H9 (cell line): Measurements from ENCODE around the gene CLDN20. TPM values are rescaled to one million over a fixed set of nuclear protein-coding genes. Genes with fewer than 3 reads are reported as not detected.

Source experiments
- DNase-seq: peaks from one replicate; pipeline ENCODE4 v3.0.0-alpha.2; 2017
- H2AFZ ChIP-seq: one replicate; pipeline ENCODE4 v1.6.1; 2013; ENCODE audit warnings: mild to moderate bottlenecking, low read length, control low read depth, moderate library complexity
- H2AK5ac ChIP-seq: 2 replicates; pipeline ENCODE4 v1.6.1; 2013; ENCODE audit warnings: low read length, control low read depth, mixed read lengths; ENCODE audit not compliant: insufficient read length
- H2BK120ac ChIP-seq: one replicate; pipeline ENCODE4 v1.6.1; 2013; ENCODE audit warnings: low read depth, mild to moderate bottlenecking, low read length, control low read depth, inconsistent platforms; ENCODE audit not compliant: poor library complexity, severe bottlenecking
- H2BK12ac ChIP-seq: 2 replicates; pipeline ENCODE4 v1.6.1; 2013; ENCODE audit warnings: low read length, control low read depth, mixed read lengths, low read depth; ENCODE audit not compliant: insufficient read length
- H2BK15ac ChIP-seq: 2 replicates; pipeline ENCODE4 v1.6.1; 2013; ENCODE audit warnings: low read depth, low read length, control low read depth
- H2BK20ac ChIP-seq: one replicate; pipeline ENCODE4 v1.6.1; 2013; ENCODE audit warnings: low read depth, mild to moderate bottlenecking, low read length, control low read depth, inconsistent platforms; ENCODE audit not compliant: poor library complexity, severe bottlenecking
- H2BK5ac ChIP-seq: 2 replicates; pipeline ENCODE4 v1.6.1; 2013; ENCODE audit warnings: low read length, control low read depth, mixed read lengths; ENCODE audit not compliant: insufficient read length
- H3K14ac ChIP-seq: 2 replicates; pipeline ENCODE4 v1.6.1; 2013; ENCODE audit warnings: low read length, control low read depth; ENCODE audit not compliant: insufficient read depth
- H3K18ac ChIP-seq: 2 replicates; pipeline ENCODE4 v1.6.1; 2013; ENCODE audit warnings: low read depth, mild to moderate bottlenecking, mixed read lengths, low read length, control low read depth; ENCODE audit not compliant: insufficient read length
- H3K23ac ChIP-seq: 2 replicates; pipeline ENCODE4 v1.6.1; 2013; ENCODE audit warnings: low read length, control low read depth, mixed read lengths, low read depth; ENCODE audit not compliant: insufficient read length
- H3K23me2 ChIP-seq: 2 replicates; pipeline ENCODE4 v1.6.1; 2013; ENCODE audit warnings: low read depth, mild to moderate bottlenecking, mixed read lengths, low read length, control low read depth; ENCODE audit not compliant: insufficient read length, poor library complexity, severe bottlenecking
- H3K27ac ChIP-seq: 2 replicates; pipeline ENCODE4 v1.5.1; 2013; ENCODE audit warnings: low read length, control low read depth, mixed read lengths, low read depth; ENCODE audit not compliant: insufficient read length
- H3K27me3 ChIP-seq: 2 replicates; pipeline ENCODE4 v1.6.1; 2013; ENCODE audit warnings: low read length, control low read depth, inconsistent platforms; ENCODE audit not compliant: insufficient read depth
- H3K4ac ChIP-seq: 2 replicates; pipeline ENCODE4 v1.6.1; 2013; ENCODE audit warnings: low read depth, mild to moderate bottlenecking, control low read depth, inconsistent platforms, low read length, moderate library complexity
- H3K4me1 ChIP-seq: 2 replicates; pipeline ENCODE4 v1.6.1; 2013; ENCODE audit warnings: low read length, control low read depth, inconsistent platforms; ENCODE audit not compliant: insufficient read depth
- H3K4me2 ChIP-seq: 2 replicates; pipeline ENCODE4 v1.6.1; 2013; ENCODE audit warnings: low read length, control low read depth, mixed read lengths; ENCODE audit not compliant: insufficient read length, insufficient read depth
- H3K56ac ChIP-seq: 2 replicates; pipeline ENCODE4 v1.6.1; 2013; ENCODE audit warnings: low read depth, mild to moderate bottlenecking, mixed read lengths, low read length, control low read depth; ENCODE audit not compliant: insufficient read length
- H3K79me1 ChIP-seq: 2 replicates; pipeline ENCODE4 v1.6.1; 2013; ENCODE audit warnings: low read depth, mild to moderate bottlenecking, moderate library complexity, low read length, control low read depth, inconsistent platforms; ENCODE audit not compliant: insufficient read depth, poor library complexity, severe bottlenecking
- H3K79me2 ChIP-seq: 2 replicates; pipeline ENCODE4 v1.6.1; 2013; ENCODE audit warnings: low read length, control low read depth, inconsistent platforms; ENCODE audit not compliant: insufficient read depth
- H3K9ac ChIP-seq: 2 replicates; pipeline ENCODE4 v1.6.1; 2013; ENCODE audit warnings: low read length, control low read depth, mixed read lengths; ENCODE audit not compliant: insufficient read length; ENCODE audit errors: extremely low read depth
- H3K9me3 ChIP-seq: one replicate; pipeline ENCODE4 v1.6.1; 2013; ENCODE audit warnings: low read depth, low read length, inconsistent platforms; ENCODE audit not compliant: control insufficient read depth
- H3T11ph ChIP-seq: one replicate; pipeline ENCODE4 v1.6.1; 2013; ENCODE audit warnings: mild to moderate bottlenecking, low read length, control low read depth, inconsistent platforms
- H4K20me1 ChIP-seq: one replicate; pipeline ENCODE4 v1.6.1; 2013; ENCODE audit not compliant: control insufficient read depth, insufficient read length, insufficient read depth
- H4K5ac ChIP-seq: 2 replicates; pipeline ENCODE4 v1.6.1; 2013; ENCODE audit warnings: low read depth, mild to moderate bottlenecking, mixed read lengths, low read length, control low read depth; ENCODE audit not compliant: insufficient read length
- H4K8ac ChIP-seq: replicated peaks from 2 replicates; pipeline ENCODE4 v1.6.1; 2013; ENCODE audit warnings: low read length, control low read depth, mixed read lengths, low read depth; ENCODE audit not compliant: insufficient read length
- H4K91ac ChIP-seq: 2 replicates; pipeline ENCODE4 v1.6.1; 2013; ENCODE audit warnings: low read depth, mild to moderate bottlenecking, moderate library complexity, mixed read lengths, low read length, control low read depth; ENCODE audit not compliant: insufficient read length
- H3K27ac Mint-ChIP-seq, 3 experiments: 2 replicates in 2 of 3; 3 replicates in 1 of 3; pipeline ENCODE4 v1.8.0; 2020 to 2021; ENCODE audit warnings: mixed read lengths in 3 of 3, mild to moderate bottlenecking in 1 of 3, moderate library complexity in 1 of 3
- H3K27me3 Mint-ChIP-seq: 2 replicates; pipeline ENCODE4 v1.8.0; 2021; ENCODE audit warnings: low read depth, mild to moderate bottlenecking, moderate library complexity, mixed read lengths
- H3K36me3 Mint-ChIP-seq, 3 experiments: 2 replicates in 2 of 3; 3 replicates in 1 of 3; pipeline ENCODE4 v1.8.0; 2020 to 2021; ENCODE audit warnings: low read depth in 3 of 3, mixed read lengths in 3 of 3; ENCODE audit not compliant: insufficient read depth in 1 of 3
- H3K4me1 Mint-ChIP-seq, 2 experiments: 2 replicates each; pipeline ENCODE4 v1.8.0; 2020; ENCODE audit warnings: mixed read lengths in 2 of 2
- H3K4me3 Mint-ChIP-seq, 2 experiments: 2 replicates in 1 of 2; 3 replicates in 1 of 2; pipeline ENCODE4 v1.8.0; 2020 to 2021; ENCODE audit warnings: mild to moderate bottlenecking in 2 of 2, mixed read lengths in 2 of 2, moderate library complexity in 1 of 2
- H3K9me3 Mint-ChIP-seq, 2 experiments: 2 replicates in 1 of 2; 3 replicates in 1 of 2; pipeline ENCODE4 v1.8.0; 2020; ENCODE audit warnings: mild to moderate bottlenecking in 2 of 2, mixed read lengths in 2 of 2, moderate library complexity in 1 of 2
- CTCF ChIP-seq: fragments of 200-600 bp; sonication (generic); conservative IDR thresholded peaks from 3 replicates; pipeline ENCODE4 v1.8.0; 2021; ENCODE audit warnings: antibody characterized with exemption, mild to moderate bottlenecking
- WGBS: extraction: QIAGEN DNeasy Blood & Tissue Kit; methylation state at CpG from one replicate; pipeline ENCODE4 v1.1.7; 2013; ENCODE audit warnings: missing lambda C conversion rate, low lambda C conversion rate, mixed read lengths; ENCODE audit not compliant: insufficient read length; ENCODE audit errors: extremely low coverage; 5-methylcytosine and 5-hydroxymethylcytosine counted together
- total RNA-seq: library from RNA; stranded (reverse); gene quantifications from 2 replicates; pipeline ENCODE4 v1.2.1, GENCODE V29; 2021

The CLDN20 gene
- total RNA-seq, 1 experiment from 2014 or later: not detected

- no peak overlapping the region for H3K18ac ChIP-seq
- peaks cover 25 to 37% of the 10 kb centered on the region in 2 experiments for H3K4me1 Mint-ChIP-seq
- no peak overlapping the region for H3K23ac ChIP-seq
- H2BK12ac ChIP-seq: no peak overlapping the region
- no peak for DNase-seq
- no peak overlapping the region for H3K4me2 ChIP-seq
- H3K56ac ChIP-seq: no peak overlapping the region
- no CpG with 5 or more reads among the region's 4 CpGs for WGBS
- no peaks in the 10 kb centered on the region for H3K27me3 ChIP-seq
- no peak overlapping the region for H3K9ac ChIP-seq
- 0 out of 2 replicates have a peak, but pooled peaks cover 2% of the 10 kb centered on the region for H3K79me2 ChIP-seq
- no peak overlapping the region for H2AFZ ChIP-seq
- peak overlapping the region in 1 of 3 experiments; percentile 71; a peak in 1 of 7 replicates for H3K27ac Mint-ChIP-seq
- no peak for TF ChIP-seq CTCF
- H3K9me3 ChIP-seq: no peaks in the 10 kb centered on the region
- H3K9me3 Mint-ChIP-seq: no peaks in the 10 kb centered on the region; a peak in 2 of 5 replicates
- H2BK20ac ChIP-seq: no peak overlapping the region
- H3K4ac ChIP-seq: no peak overlapping the region
- H3K27me3 Mint-ChIP-seq: no peaks in the 10 kb centered on the region
- H3K36me3 Mint-ChIP-seq: peaks cover 26 to 48% (median 44%) of the 10 kb centered on the region in 3 experiments
- H2BK15ac ChIP-seq: no peak overlapping the region
- no peak overlapping the region for H2BK120ac ChIP-seq
- no peaks in the 10 kb centered on the region for H3K23me2 ChIP-seq
- no peak overlapping the region for H3K4me3 Mint-ChIP-seq
- no peak overlapping the region for H3K14ac ChIP-seq
- H2BK5ac ChIP-seq: no peak overlapping the region
- H4K91ac ChIP-seq: no peak overlapping the region
- H3K4me1 ChIP-seq: no peaks in the 10 kb centered on the region; the same call in 1 of the 2 replicates
- no peak overlapping the region for H4K8ac ChIP-seq
- no peak overlapping the region for H3T11ph ChIP-seq
- no peaks in the 10 kb centered on the region for H4K20me1 ChIP-seq
- H3K79me1 ChIP-seq: no peaks in the 10 kb centered on the region
- no peak overlapping the region for H4K5ac ChIP-seq
- no peak overlapping the region for H2AK5ac ChIP-seq
- no peak overlapping the region for H3K27ac ChIP-seq
Measured at GRCh38 chr6:155262655-155263054, 1.2 kb upstream of the CLDN20 start.
